ENCODE measurements around the gene C5.

DNA sequence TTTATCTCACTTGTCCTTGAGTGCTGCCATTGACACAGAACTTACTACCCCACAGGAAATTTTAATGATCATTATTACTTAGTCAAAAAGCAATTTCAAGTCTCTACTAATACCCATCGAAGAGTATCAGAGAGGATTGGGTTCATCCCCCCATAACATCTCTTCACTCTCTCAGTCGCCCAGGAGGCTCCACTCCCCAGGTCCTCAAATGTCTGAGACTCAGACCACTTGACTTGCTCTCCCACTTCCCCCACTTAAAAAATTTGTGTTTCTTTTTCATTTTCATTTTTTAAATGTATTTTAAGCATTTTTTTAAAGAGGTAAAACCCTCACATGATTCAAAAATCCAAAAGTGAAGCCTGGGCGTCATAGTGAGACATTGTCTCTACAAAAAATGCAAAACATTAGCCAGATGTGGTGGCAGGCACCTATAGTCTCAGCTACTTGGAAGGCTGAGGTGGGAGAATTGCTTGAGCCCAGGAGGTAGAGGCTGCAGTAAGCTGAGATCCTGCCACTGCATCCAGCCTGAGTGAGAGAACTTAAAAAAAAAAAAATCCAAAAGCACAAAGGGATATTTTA lies 66.7 kb downstream of the C5 start:
- TF ChIP-seq SMC3 (IDR thresholded peaks at IDR 0.05; ENCODE audit: low read depth, low read length), result no peak
- TF ChIP-seq, protein P1, sequence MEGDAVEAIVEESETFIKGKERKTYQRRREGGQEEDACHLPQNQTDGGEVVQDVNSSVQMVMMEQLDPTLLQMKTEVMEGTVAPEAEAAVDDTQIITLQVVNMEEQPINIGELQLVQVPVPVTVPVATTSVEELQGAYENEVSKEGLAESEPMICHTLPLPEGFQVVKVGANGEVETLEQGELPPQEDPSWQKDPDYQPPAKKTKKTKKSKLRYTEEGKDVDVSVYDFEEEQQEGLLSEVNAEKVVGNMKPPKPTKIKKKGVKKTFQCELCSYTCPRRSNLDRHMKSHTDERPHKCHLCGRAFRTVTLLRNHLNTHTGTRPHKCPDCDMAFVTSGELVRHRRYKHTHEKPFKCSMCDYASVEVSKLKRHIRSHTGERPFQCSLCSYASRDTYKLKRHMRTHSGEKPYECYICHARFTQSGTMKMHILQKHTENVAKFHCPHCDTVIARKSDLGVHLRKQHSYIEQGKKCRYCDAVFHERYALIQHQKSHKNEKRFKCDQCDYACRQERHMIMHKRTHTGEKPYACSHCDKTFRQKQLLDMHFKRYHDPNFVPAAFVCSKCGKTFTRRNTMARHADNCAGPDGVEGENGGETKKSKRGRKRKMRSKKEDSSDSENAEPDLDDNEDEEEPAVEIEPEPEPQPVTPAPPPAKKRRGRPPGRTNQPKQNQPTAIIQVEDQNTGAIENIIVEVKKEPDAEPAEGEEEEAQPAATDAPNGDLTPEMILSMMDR (IDR thresholded peaks at IDR 0.05), result no peak
- TF ChIP-seq RFX5 (IDR thresholded peaks at IDR 0.05; ENCODE audit: low read length), result no peak

Measured in SK-N-SH (cell line).